Omental fat pad (tissue), 4 donors: ENCODE data around the gene PDZRN3. TPM values are rescaled to one million over a fixed set of nuclear protein-coding genes. Genes with fewer than 3 reads are reported as not detected.

Experiments used
- ATAC-seq: fragments of 150-250 bp; one replicate; pipeline ENCODE4 v1.9.1; 2016; ENCODE audit warnings: mild to moderate bottlenecking, moderate library complexity; ENCODE audit not compliant: low FRiP score
- DNase-seq: peaks from one replicate; pipeline ENCODE4 v3.0.0-alpha.2; 2019; ENCODE audit warnings: low spot score
- total RNA-seq, 4 donors: library from RNA; depleted of rRNA; stranded (reverse); fragments of >200 nt; gene quantifications; one replicate each; pipeline ENCODE4 v1.1.0, GENCODE V29; 2016
- TF ChIP-seq, protein P1 (sequence below), 3 donors: fragments of 450-650 bp; IDR thresholded peaks; one replicate each; pipeline ENCODE4 v1.5.1; 2016 to 2017; ENCODE audit warnings: antibody characterized with exemption in 3 of 3, mild to moderate bottlenecking in 3 of 3, moderate library complexity in 2 of 3

Gene PDZRN3
- total RNA-seq, 4 donors from 2014 or later, result 22.8 to 47.4 (median 37.5) TPM

DNA sequence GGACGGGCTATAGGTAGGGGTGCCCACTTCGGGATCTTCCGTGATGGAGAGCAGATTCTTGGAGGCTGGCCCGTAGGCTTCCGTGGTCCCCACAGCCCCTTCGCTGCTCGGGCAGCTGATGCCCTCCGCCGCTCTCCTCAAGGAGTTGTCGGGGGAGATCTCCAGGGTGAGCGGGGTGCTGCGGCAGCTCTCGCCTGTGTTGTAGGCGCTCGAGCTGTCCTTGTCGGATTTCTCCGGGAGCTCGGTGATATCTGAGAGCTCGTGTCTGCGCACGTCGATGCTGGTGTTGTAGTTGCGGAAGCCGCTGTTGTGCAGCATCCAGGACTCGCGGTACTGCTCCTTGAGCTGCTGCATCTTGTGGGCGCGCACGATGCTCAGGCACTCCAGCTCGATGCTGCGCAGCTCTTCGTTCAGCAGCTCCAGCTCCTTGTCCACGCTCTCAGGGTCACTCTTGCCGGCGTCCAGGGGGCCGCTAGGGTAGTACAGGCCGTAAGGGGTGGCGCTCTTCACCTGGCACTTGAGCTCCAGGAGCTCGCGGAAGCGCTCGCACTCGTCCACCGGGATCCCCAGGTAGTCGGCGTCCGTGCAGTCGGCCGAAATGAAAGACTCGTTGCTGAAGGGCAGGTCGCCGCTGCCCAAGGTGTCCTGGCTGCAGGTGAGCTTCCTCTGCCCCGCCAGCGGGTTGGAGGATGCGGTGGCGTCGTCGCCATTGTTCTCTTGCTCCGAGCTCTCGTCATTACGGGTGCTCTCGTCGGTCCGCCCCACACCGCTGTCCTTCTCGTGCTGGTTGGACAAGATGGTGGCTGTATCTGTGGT, 240.4 kb downstream of the PDZRN3 start:
- no peak for DNase-seq
- ATAC-seq, result no peak
- TF ChIP-seq, protein P1, sequence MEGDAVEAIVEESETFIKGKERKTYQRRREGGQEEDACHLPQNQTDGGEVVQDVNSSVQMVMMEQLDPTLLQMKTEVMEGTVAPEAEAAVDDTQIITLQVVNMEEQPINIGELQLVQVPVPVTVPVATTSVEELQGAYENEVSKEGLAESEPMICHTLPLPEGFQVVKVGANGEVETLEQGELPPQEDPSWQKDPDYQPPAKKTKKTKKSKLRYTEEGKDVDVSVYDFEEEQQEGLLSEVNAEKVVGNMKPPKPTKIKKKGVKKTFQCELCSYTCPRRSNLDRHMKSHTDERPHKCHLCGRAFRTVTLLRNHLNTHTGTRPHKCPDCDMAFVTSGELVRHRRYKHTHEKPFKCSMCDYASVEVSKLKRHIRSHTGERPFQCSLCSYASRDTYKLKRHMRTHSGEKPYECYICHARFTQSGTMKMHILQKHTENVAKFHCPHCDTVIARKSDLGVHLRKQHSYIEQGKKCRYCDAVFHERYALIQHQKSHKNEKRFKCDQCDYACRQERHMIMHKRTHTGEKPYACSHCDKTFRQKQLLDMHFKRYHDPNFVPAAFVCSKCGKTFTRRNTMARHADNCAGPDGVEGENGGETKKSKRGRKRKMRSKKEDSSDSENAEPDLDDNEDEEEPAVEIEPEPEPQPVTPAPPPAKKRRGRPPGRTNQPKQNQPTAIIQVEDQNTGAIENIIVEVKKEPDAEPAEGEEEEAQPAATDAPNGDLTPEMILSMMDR (IDR thresholded peaks at IDR 0.05), result no peak

DNA sequence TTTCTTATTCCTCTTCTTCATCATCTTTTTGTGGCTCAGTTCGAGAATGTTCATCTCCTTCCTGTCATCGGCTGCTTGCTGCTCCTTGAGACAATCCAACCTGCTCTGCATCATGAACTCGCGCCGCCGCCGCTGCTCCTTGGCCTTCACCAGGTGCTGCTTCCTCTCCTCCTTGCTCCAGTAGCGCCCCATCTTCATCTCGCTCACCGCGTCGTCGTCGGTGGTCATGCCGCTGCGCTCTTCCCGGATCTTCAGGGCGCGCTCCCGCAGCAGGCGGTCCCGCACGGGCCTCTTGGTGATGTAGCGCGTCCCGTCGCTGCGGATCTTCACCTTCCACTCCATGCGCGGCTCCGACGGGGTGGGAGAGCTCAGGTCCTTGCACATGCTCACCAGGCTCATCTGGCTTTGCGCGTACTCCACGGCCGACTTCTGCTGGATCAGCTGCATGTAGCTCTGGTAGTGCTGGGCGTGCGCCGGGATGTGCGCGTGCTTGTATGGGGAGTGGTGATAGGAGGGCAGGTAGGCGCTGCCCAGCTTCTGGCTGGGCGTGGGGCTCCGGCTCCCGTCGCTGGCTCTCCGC, 241.2 kb downstream of the PDZRN3 start:
- ATAC-seq (no peak), DNase-seq (no peak)
- TF ChIP-seq, protein P1 (IDR thresholded peaks at IDR 0.05), result no peak

DNA sequence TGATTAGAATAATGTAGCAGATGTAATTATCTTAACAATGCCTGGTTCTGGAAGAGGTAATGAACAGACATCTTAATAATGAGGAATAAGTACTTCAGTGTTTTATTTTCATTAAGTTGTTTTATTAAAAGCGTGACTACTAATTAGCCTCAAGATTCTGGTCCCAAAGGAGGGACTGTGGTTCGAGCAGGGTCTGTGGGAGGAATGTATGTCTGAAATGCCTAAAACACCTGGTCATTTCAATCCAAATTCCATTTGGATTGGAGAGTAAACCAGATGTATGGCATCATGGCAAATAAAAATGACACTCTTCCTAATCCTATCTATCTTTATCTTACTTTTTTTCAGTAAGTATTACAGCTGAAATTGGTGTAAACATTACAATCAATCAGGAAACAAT, 243.2 kb downstream of the PDZRN3 start:
- TF ChIP-seq, protein P1 (IDR thresholded peaks at IDR 0.05), result no peak
- no peak for DNase-seq
- ATAC-seq, result no peak

DNA sequence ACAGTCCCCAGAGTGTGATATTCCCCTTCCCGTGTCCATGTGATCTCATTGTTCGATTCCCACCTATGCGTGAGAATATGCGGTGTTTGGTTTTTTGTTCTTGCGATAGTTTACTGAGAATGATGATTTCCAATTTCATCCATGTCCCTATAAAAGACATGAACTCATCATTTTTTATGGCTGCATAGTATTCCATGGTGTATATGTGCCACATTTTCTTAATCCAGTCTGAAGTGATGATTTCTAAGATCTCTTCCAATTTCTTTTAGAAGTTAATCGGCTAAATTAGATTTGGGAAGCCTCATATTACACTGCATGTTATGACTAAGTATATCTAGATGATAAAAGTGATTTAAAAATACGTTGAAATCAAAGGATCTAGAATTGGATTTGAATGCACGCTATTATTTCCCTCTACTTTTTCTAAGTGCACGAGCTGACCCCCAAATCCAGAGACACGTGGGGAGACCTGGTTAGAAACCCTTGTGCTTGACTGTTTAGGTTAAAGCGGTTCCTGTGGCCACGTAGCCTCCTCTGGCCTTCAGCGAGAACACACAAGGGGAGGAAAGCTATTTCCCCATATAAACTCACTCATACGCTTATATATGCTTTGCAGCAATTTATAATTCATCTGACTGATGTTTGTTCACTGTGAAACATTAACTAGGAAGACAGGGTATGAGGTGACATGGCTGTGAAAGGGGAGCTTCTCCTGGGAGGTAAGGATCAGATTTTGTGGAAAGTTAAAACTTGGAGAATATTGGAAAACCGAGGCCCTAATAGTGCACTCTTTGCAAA, 243.8 kb downstream of the PDZRN3 start:
- TF ChIP-seq, protein P1 (IDR thresholded peaks at IDR 0.05), result no peak
- ATAC-seq (no peak), DNase-seq (no peak)

DNA sequence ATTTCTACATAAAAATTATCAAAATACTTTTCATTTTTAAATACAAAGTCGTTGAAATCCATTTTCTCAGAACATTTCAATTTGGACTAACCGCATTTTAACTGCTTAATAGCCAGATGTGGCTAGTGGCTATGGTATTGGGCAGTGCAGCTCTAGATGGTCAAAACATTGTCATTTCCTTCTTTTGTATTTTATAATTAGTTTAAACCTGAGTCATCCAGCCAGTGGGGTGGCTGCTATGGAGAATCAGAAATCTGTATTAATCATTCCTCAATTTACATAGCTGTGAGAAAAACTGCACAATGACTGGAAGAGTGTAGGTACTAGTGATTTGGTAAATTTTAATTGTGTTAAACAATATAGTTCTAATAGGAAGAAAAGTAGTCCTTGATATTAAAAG, 245.3 kb downstream of the PDZRN3 start:
- no peak for DNase-seq
- TF ChIP-seq, protein P1 (IDR thresholded peaks at IDR 0.05), result no peak
- no peak for ATAC-seq

DNA sequence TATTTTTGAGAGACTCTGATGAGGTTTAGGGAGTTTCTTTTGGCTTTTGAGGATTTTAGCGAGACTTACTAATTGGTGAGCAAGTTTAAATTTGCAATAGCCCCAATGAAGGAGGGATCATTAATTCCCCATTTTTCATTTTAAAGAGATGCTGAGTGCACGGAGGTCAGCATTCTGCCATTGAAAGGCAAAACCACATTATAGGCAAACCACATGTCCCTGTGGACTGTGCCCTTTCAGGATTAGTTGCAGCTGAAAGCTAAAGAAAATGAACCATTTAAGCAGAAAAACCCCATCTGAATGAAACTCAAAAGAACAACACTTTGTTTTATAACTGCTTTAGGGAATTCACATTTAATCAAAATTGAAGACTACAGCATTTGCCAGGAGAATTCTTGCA, 246.5 kb downstream of the PDZRN3 start:
- TF ChIP-seq, protein P1 (IDR thresholded peaks at IDR 0.05), result no peak
- ATAC-seq, result no peak
- no peak for DNase-seq
